Globus pallidus (tissue), 1 donor: Measurements from ENCODE around the gene CCIN.
"Not testable (repeated sequence)": the region's sequence is repeated elsewhere in the genome, so short reads cannot be mapped to it uniquely, and the experiment has no call there.

Experiments used
- DNase-seq: peaks from one replicate; pipeline ENCODE4 v3.0.0-alpha.2; 2015; ENCODE audit warnings: low spot score

Gene CCIN

GRCh38 chr9:36169166-36169565, at the start of gene CCIN:
TSS of gene CCIN (plus strand) at chr9:36169388. CDS start at chr9:36169503, 115 bp downstream.
- no peak for DNase-seq

- DNase-seq = no peak
Measured at GRCh38 chr9:36119476-36119875, 49.7 kb upstream of the CCIN start.

- no peak for DNase-seq
Measured at GRCh38 chr9:36120705-36121104, 48.5 kb upstream of the CCIN start.

GRCh38 chr9:36121971-36122370, 47.2 kb upstream of the CCIN start:
- DNase-seq = no peak

GRCh38 chr9:36123515-36123914, 45.7 kb upstream of the CCIN start:
- DNase-seq = no peak

GRCh38 chr9:36125062-36125855, 43.9 kb upstream of the CCIN start:
- DNase-seq = no peak

GRCh38 chr9:36126016-36126730, 43.0 kb upstream of the CCIN start:
- DNase-seq = no peak

GRCh38 chr9:36127652-36128244, 41.4 kb upstream of the CCIN start:
- DNase-seq = no peak

- no peak for DNase-seq
Measured at GRCh38 chr9:36128349-36128748, 40.8 kb upstream of the CCIN start.

- no peak for DNase-seq
Measured at GRCh38 chr9:36129139-36129538, 40.0 kb upstream of the CCIN start.

- not testable (repeated sequence) for DNase-seq
Measured at GRCh38 chr9:36131666-36132065, 37.5 kb upstream of the CCIN start.

- no peak for DNase-seq
Measured at GRCh38 chr9:36132086-36132485, 37.1 kb upstream of the CCIN start.

- no peak for DNase-seq
Measured at GRCh38 chr9:36134761-36135505, 34.3 kb upstream of the CCIN start.

GRCh38 chr9:36135741-36136271, 33.4 kb upstream of the CCIN start:
- DNase-seq = no peak

- peak; percentile 86 for DNase-seq
Measured at GRCh38 chr9:36136272-36136893, 32.8 kb upstream of the CCIN start, which contains the start of gene GLIPR2. TSS of gene GLIPR2 (plus strand) at chr9:36136733. CDS start at chr9:36136779, 46 bp downstream.

- DNase-seq = peak; percentile 35
Measured at GRCh38 chr9:36136894-36137391, 32.2 kb upstream of the CCIN start.

- DNase-seq = peak; percentile 43
Measured at GRCh38 chr9:36137392-36138004, 31.7 kb upstream of the CCIN start.

- DNase-seq = no peak
Measured at GRCh38 chr9:36138496-36138895, 30.7 kb upstream of the CCIN start.

- no peak for DNase-seq
Measured at GRCh38 chr9:36138901-36139300, 30.3 kb upstream of the CCIN start.
